HG03439 (cell line): ENCODE results near the gene MEAK7.

Source experiments
- ATAC-seq: cut with Tn5 transposase; IDR thresholded peaks from one replicate; pipeline ENCODE4 v1.9.1; 2021; ENCODE audit warnings: mild to moderate bottlenecking, moderate library complexity; ENCODE audit not compliant: unreplicated experiment

MEAK7 gene, protein sequence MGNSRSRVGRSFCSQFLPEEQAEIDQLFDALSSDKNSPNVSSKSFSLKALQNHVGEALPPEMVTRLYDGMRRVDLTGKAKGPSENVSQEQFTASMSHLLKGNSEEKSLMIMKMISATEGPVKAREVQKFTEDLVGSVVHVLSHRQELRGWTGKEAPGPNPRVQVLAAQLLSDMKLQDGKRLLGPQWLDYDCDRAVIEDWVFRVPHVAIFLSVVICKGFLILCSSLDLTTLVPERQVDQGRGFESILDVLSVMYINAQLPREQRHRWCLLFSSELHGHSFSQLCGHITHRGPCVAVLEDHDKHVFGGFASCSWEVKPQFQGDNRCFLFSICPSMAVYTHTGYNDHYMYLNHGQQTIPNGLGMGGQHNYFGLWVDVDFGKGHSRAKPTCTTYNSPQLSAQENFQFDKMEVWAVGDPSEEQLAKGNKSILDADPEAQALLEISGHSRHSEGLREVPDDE

DNA sequence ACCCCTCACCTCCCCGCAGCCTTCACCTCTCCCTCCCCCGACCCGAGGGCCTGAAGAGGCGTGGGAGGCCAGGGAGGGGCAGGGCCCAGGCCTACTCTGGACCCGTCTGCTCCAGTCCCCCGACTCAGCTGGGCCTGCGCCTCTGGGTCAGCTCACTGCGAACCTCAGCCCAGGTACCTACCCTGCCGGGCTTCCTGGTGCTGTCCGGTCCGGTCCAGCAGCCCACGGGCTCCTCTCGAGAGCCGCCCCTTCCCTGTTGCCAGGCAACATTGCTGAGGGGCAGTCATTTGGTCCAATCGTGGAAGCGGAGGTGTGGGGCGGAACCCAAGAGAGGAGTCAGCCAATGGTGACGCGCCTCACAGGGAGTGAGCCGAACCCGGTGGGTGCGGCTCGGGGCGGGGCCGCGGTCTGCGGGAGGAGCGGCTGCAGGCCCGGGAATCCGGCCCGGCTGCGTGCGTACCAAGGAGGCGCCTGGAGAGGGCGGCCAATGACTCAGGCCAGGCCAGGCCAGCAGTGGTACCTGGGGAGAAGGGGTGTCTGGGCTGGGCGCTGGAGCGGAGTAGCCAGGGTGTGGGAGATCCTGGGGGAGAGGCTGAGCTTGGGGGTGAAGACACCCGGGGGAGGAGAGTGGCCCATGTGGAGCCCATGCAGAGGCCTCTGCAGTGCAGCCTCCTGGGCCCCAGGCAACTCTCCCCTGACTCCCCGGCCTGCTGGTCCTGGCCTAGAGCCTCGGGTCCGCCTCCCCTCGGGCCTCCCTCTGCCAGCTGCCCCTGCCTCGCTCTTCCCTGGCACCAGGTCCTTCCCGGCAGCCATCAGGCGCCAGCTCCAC, at the start of gene MEAK7:
Gene MEAK7 (minus strand): TSS at position 240 of the 829 bp plus-strand sequence. CDS start 6,573 bp downstream, outside the sequence.
- peak; percentile 91 for ATAC-seq

DNA sequence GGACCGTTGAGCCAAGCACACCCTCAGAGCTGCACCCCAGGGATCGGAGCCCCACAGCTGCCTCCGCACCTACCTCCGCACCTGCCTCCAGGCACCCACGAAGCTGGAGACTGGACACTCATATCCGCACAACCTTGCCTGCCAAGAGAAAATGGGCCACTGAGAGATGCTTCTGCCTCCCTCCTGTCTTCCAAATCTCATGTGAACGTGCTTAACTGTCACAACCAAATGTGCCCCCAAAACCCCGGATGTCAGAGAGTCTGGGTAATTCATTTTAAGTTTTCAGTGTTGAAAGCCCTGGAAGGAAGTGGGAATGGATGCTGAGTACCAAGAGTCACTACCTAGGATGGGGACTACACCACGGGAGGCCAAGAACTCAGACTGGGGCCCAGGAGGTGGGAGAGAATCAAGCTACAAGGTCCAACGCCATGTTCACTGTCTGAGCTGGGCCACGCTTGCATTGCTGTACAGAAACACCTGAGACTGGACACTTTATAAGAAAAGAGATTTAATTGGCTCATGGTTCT, 49.5 kb upstream of the MEAK7 start:
- no peak for ATAC-seq

DNA sequence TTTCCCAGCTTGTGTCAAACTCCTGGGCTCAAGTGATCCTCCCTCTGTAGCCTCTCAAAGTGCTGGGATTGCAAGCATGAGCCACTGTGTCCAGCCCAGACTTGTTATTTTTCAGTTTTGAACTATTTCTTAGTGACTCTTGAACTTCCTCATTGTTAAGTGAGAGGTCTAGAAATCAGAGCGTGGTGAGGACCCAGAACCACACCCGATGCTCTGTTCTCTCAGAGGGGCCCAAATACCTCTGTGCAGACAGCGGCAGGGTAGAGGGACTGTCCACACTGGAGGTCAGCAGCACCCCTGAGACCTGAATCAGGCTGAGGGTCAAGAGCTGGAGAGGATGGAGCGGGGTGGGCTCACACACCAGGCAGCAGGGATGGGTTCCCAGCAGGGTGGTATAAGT, 47.7 kb upstream of the MEAK7 start:
- ATAC-seq, result no peak

DNA sequence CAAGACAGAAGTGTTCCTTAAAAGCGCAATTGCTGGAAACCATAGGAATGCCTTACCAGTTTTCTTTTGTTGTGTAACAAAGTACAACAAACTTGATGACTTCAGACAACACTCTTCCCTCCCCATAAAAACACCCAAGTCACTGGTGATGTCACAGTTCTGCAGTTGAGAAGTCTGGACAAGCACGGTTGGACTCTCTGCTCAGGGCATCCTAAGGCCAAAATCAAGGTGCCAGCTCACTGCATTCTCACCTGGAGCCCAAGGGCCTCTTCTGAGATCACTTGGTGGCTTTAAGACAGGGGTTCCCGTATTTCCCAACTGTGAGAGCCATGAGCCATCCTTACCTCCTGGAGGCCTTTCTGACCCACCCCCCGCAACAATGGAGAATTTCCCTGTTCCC, 45.6 kb upstream of the MEAK7 start:
- no peak for ATAC-seq

DNA sequence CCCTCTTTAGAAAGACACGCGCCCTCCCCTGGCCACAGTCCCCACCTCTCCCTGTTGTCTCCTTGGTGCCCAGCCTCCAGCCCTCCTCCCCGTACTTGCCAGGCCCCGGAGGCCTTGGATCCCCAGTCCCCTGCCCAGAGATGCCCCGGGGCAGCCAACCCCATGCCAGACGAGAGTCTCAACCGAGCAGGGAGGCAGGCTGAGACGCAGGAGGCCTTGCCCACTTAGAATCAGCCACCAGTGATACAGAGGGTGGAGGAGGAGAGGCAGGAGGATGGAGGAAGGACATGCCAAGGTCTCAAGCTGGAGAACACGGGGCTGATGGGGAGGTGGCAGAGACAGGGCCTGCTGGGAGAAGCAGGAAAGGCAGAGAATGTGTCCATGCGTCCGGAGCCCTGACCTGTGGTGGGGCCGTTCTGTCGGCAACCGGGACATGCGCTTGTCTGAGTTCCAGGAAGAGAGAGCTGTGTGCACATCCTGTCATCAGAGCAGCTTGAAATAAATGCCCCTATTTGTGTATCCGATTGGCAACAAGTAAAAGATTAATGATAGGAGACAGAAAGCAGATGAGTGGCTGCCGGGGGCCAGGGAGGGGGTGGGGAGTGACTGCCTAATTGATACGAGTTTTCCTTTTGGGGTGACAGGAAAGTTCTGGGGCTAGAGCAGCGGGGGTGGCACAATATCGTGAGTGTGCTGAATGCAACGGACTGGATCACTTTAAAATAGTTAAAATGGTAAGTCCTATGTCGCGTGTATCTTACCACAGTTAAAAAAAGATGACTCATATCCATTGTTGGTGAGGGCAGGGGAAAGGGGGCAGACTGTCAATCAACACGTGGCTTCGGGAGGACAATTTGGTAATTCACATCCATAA, 44.7 kb upstream of the MEAK7 start:
- no peak for ATAC-seq

DNA sequence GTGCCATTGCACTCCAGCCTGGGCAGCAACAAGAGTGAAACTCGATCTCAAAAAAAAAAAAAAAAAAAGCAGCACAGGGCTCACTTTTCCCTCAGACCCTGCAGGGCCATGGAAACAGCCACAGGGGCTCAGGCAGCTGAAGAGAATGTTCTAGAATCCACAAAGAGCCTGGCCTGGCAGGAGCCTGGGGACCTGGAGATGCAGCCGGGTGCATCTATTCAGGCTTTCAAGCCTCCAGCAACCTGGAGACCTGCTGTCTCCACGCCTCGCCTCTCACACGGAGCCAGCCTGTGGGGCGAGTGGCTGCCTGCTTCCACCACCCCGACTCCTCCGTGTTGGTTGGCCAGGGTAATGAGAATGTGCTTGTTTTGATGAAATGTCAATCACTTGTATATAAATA, 44.0 kb upstream of the MEAK7 start:
- ATAC-seq, result no peak

DNA sequence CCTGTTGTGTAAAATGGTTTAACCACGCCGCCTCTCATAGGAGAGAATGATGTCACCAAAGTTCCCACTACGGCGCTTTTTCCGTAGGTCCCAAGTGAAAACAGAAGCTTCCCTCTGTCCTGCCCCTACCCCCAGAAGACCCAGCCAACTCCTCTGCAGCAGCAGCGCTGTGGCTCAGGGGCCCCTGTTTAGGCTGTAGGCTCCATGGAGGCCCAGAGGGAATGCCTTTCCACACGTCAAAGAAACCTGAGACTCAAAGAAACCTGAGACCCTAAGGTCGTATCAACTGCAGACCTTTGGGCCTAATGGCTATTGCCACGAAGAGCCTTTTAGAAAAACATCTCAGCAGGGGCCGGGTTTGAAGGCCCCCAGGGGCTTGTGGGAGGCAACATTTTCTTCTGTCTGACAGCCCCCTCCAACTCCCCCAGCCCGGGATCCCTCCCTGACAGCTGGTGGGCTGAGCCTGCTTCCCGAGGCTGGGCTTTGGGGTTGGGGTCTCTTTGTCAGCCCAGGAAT, 43.1 kb upstream of the MEAK7 start:
- ATAC-seq, result no peak

DNA sequence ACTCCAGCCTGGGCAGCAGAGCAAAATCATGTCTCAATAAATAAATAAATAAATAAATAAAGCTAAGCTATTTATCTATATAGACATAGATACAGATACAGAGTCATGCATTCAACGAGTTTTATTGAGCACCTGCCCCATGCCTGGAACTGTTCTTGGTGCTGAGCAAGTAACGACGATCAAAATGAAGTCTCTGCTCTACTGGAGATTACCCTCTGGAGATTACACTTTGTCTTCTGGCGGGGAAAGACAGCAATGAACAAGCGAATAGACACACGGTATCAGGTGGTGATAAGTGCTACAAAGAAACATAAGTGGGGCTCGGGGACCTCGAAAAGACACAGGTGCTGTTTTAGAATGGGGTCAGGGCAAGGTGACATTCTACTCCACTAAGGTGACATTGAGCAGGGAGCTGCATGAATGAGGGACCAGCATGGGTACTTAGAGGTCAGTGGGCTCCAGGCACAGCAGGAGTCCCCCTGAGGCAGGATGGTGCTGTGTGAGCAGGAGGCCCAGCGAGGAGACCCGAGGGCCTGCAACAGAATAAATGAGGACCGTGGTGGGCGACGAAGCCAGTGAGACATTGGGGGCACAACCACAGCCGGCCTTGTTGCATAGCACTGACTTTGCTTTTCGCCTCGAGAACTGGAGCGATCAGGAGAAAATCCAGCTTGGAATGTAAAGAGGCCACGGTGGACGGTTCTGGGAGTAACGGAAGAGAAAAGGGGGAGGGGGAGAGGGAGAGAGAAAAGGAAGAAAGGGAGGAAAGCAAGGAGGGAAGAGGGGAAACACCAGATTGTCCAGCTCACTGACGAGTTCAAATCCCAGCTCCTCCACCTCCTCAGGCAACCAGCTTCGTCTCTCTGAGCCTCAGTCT, 42.4 kb upstream of the MEAK7 start:
- no peak for ATAC-seq

DNA sequence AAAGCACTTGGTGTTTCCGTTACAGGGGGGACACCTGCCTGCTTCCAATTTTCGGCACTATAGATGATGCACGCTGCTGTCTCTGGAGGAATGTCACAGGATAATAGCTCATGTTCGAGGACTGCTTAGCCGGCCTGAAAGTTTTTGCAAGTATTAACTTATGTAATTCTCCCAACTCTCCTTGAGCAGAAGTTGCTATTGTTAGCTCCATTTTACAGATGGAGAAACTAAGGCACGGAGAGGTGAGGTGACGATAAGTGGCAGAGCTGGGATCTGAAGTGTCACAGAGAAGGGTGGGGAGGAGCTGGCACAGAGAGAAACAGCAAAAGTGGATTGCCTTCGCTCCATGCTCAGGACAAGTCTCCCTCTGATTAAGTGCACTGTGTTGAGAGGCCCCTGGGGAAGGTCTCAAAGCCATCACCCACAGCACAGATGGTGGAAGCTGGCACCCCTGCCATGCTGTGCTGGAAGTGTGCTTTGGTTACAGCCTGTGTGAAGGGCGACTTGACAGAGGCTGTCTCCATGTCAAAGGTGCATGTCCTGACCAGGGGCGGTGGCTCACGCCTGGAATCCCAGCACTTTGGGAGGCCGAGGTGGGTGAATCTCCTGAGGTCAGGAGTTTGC, 40.8 kb upstream of the MEAK7 start:
- no peak for ATAC-seq

DNA sequence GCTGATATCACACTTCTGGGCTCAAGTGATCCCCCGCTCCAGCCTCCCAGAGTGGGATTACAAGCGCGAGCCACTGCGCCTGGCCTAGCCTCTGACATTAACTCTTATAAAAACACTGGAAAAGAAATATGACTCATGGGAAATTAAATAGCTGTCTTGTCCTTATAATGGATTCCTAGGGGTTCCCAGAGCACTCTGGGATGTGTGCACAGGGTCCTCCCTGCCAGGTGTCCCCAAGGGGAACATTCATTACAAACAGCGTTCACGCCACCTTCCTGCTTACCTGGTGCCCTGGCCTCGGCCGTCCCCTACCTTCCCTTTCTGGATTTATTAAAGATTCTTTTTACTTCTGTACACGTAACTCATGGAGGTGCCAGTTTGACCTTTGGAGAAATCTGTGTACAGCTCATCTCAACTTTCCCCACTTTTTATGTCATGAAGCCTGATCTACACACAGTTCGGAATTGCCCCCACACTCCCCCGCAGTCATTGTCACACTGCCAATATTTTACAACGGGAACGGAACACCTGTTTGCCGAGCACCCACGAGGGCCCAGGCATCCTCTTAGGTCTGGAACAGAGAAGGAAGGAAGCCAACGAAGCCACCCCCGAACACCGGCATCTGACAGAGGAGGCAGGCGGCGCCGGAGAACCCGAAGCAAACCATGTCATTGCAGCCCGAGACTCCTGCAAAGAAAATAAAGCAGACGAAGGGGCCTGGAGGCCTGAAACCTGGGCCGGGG, 39.7 kb upstream of the MEAK7 start:
- ATAC-seq, result no peak

DNA sequence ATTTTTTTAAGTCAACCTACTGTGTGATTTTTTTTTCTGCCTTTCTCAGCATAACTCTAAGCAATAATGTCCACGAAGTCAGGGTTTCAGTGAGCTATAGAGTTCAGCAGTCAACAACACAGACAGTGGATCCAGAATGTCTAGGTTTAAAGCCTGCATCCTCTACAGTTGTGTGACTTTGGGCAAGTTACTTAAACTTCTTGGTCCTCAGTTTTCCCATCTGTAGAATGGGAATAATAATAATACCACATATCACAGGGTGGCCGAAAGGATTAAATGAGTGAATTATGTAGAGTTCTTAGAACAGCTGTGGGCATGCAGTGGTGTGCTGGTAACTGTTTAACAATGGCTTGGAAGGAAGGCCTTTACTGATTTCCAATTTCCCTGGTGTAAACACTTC, 38.8 kb upstream of the MEAK7 start:
- no peak for ATAC-seq

DNA sequence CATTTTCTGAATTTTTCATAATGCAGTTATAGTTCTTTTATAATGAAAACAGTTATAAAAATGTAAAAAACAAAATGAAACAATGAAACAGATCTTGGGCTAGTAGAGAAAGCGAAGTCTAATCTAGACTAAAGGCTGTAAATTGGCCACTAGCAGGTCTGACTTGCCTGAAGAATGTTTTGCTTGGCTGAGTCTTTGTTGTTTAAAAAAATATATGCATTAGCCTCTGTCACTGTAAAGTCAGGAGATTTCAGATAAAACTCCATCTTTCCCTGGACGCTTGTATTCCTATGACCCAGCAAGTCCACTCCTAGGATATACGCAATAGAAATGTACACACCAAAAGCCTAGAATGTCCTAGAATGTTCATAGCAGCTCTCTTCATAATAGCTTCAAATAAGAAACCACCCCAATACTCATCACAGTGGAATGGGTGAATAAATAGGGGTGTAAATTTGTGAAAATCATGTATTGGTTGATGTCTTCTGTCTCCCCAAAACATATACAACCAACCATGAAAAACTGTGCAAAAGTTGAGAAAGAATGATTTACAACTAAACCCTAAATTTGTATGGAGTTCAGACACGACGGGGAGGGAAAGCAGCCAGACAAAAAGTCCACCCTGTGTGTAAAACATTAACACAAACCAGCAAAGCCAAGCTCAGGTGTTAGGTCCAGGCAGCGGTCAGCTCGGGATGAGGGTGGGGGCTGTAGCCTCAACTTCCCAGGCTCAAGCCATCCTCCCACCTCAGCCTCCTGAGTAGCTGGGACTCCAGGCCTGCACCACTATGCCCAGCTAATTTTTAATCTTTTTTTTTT, 37.7 kb upstream of the MEAK7 start:
- no peak for ATAC-seq

DNA sequence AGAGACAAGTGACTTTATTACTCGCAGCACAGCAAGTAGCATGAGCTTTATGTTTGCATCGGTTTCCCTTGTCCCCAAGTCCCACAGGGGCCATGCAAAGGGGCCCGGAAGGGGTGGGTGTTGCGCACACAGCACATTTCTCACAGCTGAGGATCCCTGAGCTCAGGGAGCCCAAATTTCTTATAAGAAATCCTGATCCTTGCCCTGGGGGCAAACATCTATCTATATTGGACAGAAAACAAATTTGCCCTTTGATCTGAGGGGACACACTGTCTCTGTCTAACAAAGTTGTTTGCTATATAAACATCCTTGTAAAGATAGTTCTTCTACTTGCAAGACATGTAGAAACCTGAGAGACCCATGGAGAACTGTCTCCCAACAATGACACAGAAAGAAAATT, 35.7 kb upstream of the MEAK7 start:
- ATAC-seq, result no peak

DNA sequence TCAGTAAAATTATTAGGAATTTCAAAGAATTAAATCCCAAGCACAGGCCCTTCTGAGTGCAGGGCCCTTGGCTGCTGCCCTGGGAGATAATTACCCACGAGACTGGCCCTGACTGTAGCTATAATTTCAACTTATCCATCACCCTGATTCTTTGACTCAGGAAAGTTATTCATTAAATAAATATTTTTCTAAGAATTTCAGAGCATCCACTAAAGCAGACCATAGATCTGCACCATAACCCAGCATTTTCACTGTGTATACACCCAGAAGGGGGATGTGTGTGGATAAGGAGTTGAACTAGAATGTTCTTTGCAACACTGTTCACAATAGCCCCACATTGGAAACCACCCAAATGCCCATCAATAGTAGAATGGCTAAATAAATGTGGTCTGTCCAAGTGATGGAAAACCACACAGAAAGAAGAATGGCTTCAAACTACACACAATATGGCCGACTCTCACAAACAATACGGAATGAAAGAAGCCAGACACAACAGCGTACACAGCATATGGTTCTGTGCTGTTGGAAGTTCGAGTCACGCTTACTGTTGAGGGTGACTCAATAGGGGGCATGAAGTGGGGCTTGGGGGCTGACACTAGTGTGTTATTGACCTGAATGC, 33.9 kb upstream of the MEAK7 start:
- no peak for ATAC-seq

DNA sequence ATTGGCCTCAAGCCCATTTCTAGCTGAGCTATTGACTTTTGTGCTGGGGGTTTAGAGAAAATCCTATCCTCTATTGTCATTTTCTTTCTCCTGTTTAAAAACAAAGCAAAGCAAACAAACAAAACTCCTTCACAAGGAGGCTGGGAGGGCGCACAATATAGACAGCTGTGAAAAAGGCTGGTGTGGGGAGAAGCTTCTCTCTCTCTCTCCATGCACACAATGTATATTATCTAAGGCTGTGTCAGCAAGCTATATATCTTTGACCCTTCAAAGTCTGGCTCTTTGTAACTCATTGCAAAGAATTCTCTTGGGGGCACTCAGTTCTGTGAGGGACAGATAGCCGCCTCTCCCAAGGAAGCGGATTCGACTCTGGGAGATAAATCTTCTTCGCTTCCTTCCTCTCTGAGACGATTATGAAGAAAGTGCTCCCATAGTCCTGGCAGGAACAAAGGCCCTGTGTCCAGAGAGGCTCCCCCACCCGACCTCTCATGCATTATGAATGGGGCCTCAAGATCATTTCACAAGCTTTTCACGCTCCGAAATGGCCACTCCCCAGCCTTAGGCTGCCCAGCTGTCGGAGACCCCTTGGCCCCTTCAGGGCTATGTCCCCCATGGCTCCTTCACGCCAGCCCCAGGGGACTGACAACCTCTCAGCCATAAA, 33.2 kb upstream of the MEAK7 start:
- ATAC-seq, result no peak

DNA sequence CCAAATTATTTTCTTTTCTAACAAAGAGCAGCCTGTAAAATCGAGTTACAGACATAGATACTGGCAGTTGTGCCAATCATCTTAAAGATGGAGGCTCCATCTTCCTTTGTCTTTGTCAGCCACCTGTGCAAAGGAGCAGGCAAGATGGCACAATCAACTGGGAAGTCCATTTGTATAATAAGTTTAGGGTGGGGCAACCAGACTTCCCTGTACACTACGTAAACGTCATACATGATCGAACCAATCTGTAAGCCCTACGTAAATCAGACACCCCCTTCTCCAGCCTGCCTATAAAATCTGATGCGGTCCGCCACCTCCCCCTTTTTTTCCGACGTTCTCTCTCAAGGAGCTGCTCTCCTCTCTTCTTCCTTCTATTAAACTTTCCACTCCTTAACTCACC, 31.4 kb upstream of the MEAK7 start:
- ATAC-seq, result no peak

DNA sequence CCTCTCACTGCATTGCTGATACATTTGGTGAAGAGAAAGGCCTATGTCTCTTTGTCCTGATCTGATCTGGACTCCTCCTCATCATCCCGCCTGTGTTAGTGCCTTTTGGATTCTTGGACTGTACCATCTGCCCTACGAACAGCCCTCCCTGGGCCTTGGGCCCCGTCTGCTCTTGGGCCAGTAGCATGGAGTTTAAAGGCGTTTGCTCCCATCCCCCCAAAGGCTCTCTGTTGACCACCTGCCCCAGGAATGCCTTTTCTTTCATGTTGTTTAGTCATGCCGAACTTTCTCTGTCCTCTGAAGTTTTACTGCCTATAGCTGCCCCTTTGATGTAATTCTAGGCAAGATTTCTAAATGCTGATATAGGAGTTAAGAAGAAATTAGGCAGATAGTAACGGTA, 30.9 kb upstream of the MEAK7 start:
- no peak for ATAC-seq
